GM21447 (cell line): Measurements from ENCODE around the gene ITPKA.
A peak's percentile ranks its signal among the peaks of the same experiment; 100 is the strongest.
"Not testable (repeated sequence)": the region's sequence is repeated elsewhere in the genome, so short reads cannot be mapped to it uniquely, and the experiment has no call there.

Experiments
- ATAC-seq: cut with Tn5 transposase; IDR thresholded peaks from one replicate; pipeline ENCODE4 v1.9.1; 2021; ENCODE audit not compliant: unreplicated experiment

ITPKA gene

GRCh38 chr15:41493205-41493901 lies at the start of gene ITPKA:
Gene ITPKA, plus strand, starts transcription at chr15:41493874. Its CDS starts 54 bp downstream, at chr15:41493928.
- ATAC-seq, result peak; percentile 58

GRCh38 chr15:41445399-41445798 lies 48.3 kb upstream of the ITPKA start:
- no peak for ATAC-seq

- no peak for ATAC-seq
Measured at GRCh38 chr15:41462084-41462795, 31.4 kb upstream of the ITPKA start.

GRCh38 chr15:41464889-41465580 lies 28.6 kb upstream of the ITPKA start:
- ATAC-seq, result no peak

GRCh38 chr15:41465822-41466421 lies 27.8 kb upstream of the ITPKA start:
- ATAC-seq, result no peak

- no peak for ATAC-seq
Measured at GRCh38 chr15:41466711-41467110, 27.0 kb upstream of the ITPKA start.

GRCh38 chr15:41469644-41470043 lies 24.0 kb upstream of the ITPKA start:
- not testable (repeated sequence) for ATAC-seq

- no peak for ATAC-seq
Measured at GRCh38 chr15:41473418-41473817, 20.3 kb upstream of the ITPKA start.

GRCh38 chr15:41474436-41474835 lies 19.2 kb upstream of the ITPKA start:
- no peak for ATAC-seq

- no peak for ATAC-seq
Measured at GRCh38 chr15:41474941-41475340, 18.7 kb upstream of the ITPKA start.

GRCh38 chr15:41476416-41477048 lies 17.1 kb upstream of the ITPKA start:
- ATAC-seq, result no peak

GRCh38 chr15:41480396-41481140 lies 13.1 kb upstream of the ITPKA start:
- no peak for ATAC-seq

- ATAC-seq, result no peak
Measured at GRCh38 chr15:41482110-41482877, 11.4 kb upstream of the ITPKA start.

- ATAC-seq, result peak; percentile 84
Measured at GRCh38 chr15:41483115-41483514, 10.6 kb upstream of the ITPKA start.

- ATAC-seq, result no peak
Measured at GRCh38 chr15:41483519-41483918, 10.2 kb upstream of the ITPKA start.

- no peak for ATAC-seq
Measured at GRCh38 chr15:41484937-41485625, 8.6 kb upstream of the ITPKA start.

- ATAC-seq, result no peak
Measured at GRCh38 chr15:41486286-41486685, 7.4 kb upstream of the ITPKA start.

- ATAC-seq, result no peak
Measured at GRCh38 chr15:41487381-41487780, 6.3 kb upstream of the ITPKA start.

- ATAC-seq, result no peak
Measured at GRCh38 chr15:41487802-41488201, 5.9 kb upstream of the ITPKA start.
